AG09309 (cell line): Measurements from ENCODE around the gene CFAP410.
"Not testable (repeated sequence)": the region's sequence is repeated elsewhere in the genome, so short reads cannot be mapped to it uniquely, and the experiment has no call there.

Experiments used
- DNase-seq: peaks from one replicate; pipeline ENCODE4 v3.0.0-alpha.2; 2010; ENCODE audit warnings: low read depth
- H3K4me3 ChIP-seq: 2 replicates; pipeline ENCODE4 v1.5.1; 2011; ENCODE audit warnings: mild to moderate bottlenecking, low read depth, low read length, moderate library complexity; ENCODE audit not compliant: control insufficient read depth
- CTCF ChIP-seq: IDR thresholded peaks from 2 replicates; pipeline ENCODE4 v1.5.1; 2011; ENCODE audit warnings: mild to moderate bottlenecking, low read depth, low read length, inconsistent platforms; ENCODE audit not compliant: insufficient read depth, control insufficient read depth; ENCODE audit errors: missing control alignments

Gene CFAP410

DNA sequence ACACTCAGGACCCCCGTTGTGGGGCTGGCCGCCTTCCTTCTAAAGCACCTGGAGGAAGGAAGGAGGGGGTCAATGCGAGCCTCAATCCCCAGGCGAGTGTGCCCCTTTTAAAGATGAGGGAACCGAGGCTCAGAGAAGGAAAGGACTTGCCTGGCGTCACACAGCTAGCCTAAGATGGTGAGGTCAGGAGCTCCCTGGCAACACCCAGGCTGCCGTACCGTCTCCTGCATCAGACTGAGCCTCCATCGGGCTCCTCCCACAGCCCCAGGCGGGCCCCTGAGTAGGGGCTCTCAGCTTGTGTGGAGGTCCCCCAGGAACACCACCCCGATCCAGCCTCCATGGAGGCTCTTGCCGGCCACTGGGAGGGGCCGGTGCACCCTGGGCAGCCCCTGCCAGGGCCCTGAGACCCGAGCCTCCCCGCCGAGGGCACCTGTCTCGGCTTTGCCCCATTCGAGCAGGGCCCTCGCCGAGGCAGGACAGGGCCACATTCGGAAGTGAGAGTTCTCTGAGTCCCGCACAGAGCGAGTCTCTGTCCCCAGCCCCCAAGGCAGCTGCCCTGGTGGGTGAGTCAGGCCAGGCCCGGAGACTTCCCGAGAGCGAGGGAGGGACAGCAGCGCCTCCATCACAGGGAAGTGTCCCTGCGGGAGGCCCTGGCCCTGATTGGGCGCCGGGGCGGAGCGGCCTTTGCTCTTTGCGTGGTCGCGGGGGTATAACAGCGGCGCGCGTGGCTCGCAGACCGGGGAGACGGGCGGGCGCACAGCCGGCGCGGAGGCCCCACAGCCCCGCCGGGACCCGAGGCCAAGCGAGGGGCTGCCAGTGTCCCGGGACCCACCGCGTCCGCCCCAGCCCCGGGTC is 53.8 kb downstream of the CFAP410 start, which contains the start of gene AIRE:
TSS of gene AIRE (plus strand) at position 739 of the 855 bp plus-strand sequence. CDS start 131 bp downstream, outside the sequence.
- no peak for TF ChIP-seq CTCF
- no peak within 1 kb of the TSS for H3K4me3 ChIP-seq
- no peak for DNase-seq

DNA sequence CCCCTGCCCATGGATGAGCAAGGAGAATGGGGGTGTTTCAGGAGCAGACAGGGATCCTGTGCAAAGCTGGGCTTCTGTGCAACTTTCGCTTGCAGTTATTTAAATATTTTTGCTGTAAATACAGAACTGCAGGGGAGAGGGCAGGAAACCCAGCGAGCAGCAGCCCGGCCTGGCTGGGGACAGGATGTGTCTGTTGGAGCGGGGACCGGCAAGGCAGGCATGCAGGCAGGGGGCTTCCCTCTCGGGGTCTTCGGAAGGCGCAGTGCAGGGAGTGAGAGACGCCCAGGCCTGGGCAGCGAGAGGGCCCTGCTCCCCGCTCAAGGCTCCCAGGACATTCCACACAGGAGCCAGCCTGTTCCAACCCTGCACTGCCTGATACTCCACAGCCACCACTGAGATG is 55.2 kb downstream of the CFAP410 start:
- no peak for DNase-seq
- no peak overlapping the region for H3K4me3 ChIP-seq
- no peak for TF ChIP-seq CTCF

GRCh38 chr21:44283211-44283785 is 55.9 kb downstream of the CFAP410 start:
- DNase-seq, H3K4me3 ChIP-seq: not testable (repeated sequence)

- TF ChIP-seq CTCF: no peak
- no peak for DNase-seq
- H3K4me3 ChIP-seq: no peak overlapping the region
Measured at GRCh38 chr21:44282370-44282769, 56.8 kb downstream of the CFAP410 start.

DNA sequence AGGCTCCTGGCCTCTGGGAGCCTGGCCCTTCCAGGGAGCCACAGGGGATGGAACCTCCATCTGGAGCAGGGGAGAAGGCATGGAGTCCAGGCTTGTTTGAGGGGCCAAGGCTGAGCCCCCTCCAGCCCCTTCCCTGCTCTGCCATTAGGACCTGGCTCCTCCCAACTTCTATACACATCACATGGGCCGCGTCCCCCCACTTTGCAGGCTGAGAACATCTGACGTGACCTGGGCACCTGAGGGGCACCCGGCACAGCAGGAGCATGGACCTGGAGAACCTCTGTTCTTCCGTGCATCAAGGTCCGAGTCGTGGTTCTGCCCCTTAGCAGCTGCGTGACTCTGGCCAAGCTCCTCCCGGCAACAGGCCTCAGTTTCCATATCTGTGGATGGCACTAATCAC is 57.4 kb downstream of the CFAP410 start:
- no peak overlapping the region for H3K4me3 ChIP-seq
- DNase-seq: no peak
- no peak for TF ChIP-seq CTCF

- TF ChIP-seq CTCF: no peak
- DNase-seq: no peak
- H3K4me3 ChIP-seq: no peak overlapping the region
Measured at GRCh38 chr21:44279354-44280260, 59.6 kb downstream of the CFAP410 start.
